GM21360 (cell line): ENCODE measurements around the gene ELMOD1.

Experiments used
- ATAC-seq: cut with Tn5 transposase; IDR thresholded peaks from one replicate; pipeline ENCODE4 v1.9.1; 2021; ENCODE audit warnings: mild to moderate bottlenecking, moderate library complexity; ENCODE audit not compliant: unreplicated experiment

ELMOD1 gene

GRCh38 chr11:107583629-107584195 is 7.2 kb upstream of the ELMOD1 start:
- ATAC-seq: no peak

- ATAC-seq: no peak
Observed at GRCh38 chr11:107587306-107587979, 3.5 kb upstream of the ELMOD1 start.

- ATAC-seq: peak; percentile 26
Observed at GRCh38 chr11:107591378-107592230, 657 bp downstream of the ELMOD1 start.

GRCh38 chr11:107592231-107592590 is 1.3 kb downstream of the ELMOD1 start:
- no peak for ATAC-seq

- no peak for ATAC-seq
Observed at GRCh38 chr11:107592813-107593212, 1.9 kb downstream of the ELMOD1 start.

- no peak for ATAC-seq
Observed at GRCh38 chr11:107593951-107594350, 3.0 kb downstream of the ELMOD1 start.

GRCh38 chr11:107594736-107595135 is 3.8 kb downstream of the ELMOD1 start:
- no peak for ATAC-seq

GRCh38 chr11:107598225-107599139 is 7.5 kb downstream of the ELMOD1 start:
- ATAC-seq: peak; percentile 85

- no peak for ATAC-seq
Observed at GRCh38 chr11:107605061-107606006, 14.4 kb downstream of the ELMOD1 start.

- ATAC-seq: no peak
Observed at GRCh38 chr11:107606141-107606540, 15.2 kb downstream of the ELMOD1 start.

GRCh38 chr11:107608809-107609208 is 17.9 kb downstream of the ELMOD1 start:
- ATAC-seq: no peak

GRCh38 chr11:107609400-107610218 is 18.7 kb downstream of the ELMOD1 start:
- no peak for ATAC-seq

GRCh38 chr11:107612445-107612844 is 21.5 kb downstream of the ELMOD1 start:
- ATAC-seq: no peak

GRCh38 chr11:107619926-107620325 is 29.0 kb downstream of the ELMOD1 start:
- no peak for ATAC-seq

- no peak for ATAC-seq
Observed at GRCh38 chr11:107621081-107621480, 30.1 kb downstream of the ELMOD1 start.

- no peak for ATAC-seq
Observed at GRCh38 chr11:107623183-107623582, 32.2 kb downstream of the ELMOD1 start.

GRCh38 chr11:107624983-107625684 is 34.2 kb downstream of the ELMOD1 start:
- no peak for ATAC-seq

GRCh38 chr11:107625685-107625989 is 34.7 kb downstream of the ELMOD1 start:
- ATAC-seq: no peak

GRCh38 chr11:107631043-107631442 is 40.1 kb downstream of the ELMOD1 start:
- no peak for ATAC-seq
